GM23338 (cell line): ENCODE results near the gene NSD2. TPM values are rescaled to one million over a fixed set of nuclear protein-coding genes. Genes with fewer than 3 reads are reported as not detected.
A peak's percentile ranks its signal among the peaks of the same experiment; 100 is the strongest.

Experiments used
- ATAC-seq: fragments of 200-7000 bp; cut with Tn5 transposase; 3 replicates; pipeline ENCODE4 v1.9.1; 2020
- DNase-seq: peaks from one replicate; pipeline ENCODE4 v3.0.0-alpha.2; 2015; ENCODE audit warnings: low spot score
- H2AFZ ChIP-seq: fragments of 200-600 bp; sonication (generic); 2 replicates; pipeline ENCODE4 v1.8.0; 2016; ENCODE audit warnings: antibody characterized with exemption, mild to moderate bottlenecking, moderate library complexity
- H3F3A ChIP-seq: fragments of 200-600 bp; sonication (generic); replicated peaks from 2 replicates; pipeline ENCODE4 v1.8.0; 2017; ENCODE audit warnings: antibody characterized with exemption, mixed run types, low read depth
- H3K27ac ChIP-seq: fragments of 200-600 bp; sonication (generic); 2 replicates; pipeline ENCODE4 v1.6.1; 2016; ENCODE audit warnings: low read depth
- H3K27me3 ChIP-seq: fragments of 200-600 bp; sonication (generic); 2 replicates; pipeline ENCODE4 v1.8.0; 2016; ENCODE audit warnings: mild to moderate bottlenecking, mixed run types, moderate library complexity; ENCODE audit not compliant: insufficient read depth
- H3K36me3 ChIP-seq: fragments of 200-600 bp; sonication (generic); 2 replicates; pipeline ENCODE4 v1.8.0; 2016; ENCODE audit warnings: mild to moderate bottlenecking; ENCODE audit not compliant: insufficient read depth
- H3K4me1 ChIP-seq: fragments of 200-600 bp; sonication (generic); 2 replicates; pipeline ENCODE4 v1.8.0; 2016; ENCODE audit warnings: mild to moderate bottlenecking, moderate library complexity; ENCODE audit not compliant: insufficient read depth
- H3K4me2 ChIP-seq: fragments of 200-600 bp; sonication (generic); 2 replicates; pipeline ENCODE4 v1.7.1; 2017; ENCODE audit warnings: mixed run types
- H3K4me3 ChIP-seq: fragments of 200-600 bp; sonication (generic); 2 replicates; pipeline ENCODE4 v1.6.1; 2016; ENCODE audit warnings: mixed run types
- H3K79me2 ChIP-seq: fragments of 200-600 bp; sonication (generic); replicated peaks from 2 replicates; pipeline ENCODE4 v1.8.0; 2017; ENCODE audit warnings: mild to moderate bottlenecking; ENCODE audit not compliant: insufficient read depth
- H3K9me2 ChIP-seq: fragments of 200-600 bp; sonication (generic); 2 replicates; pipeline ENCODE4 v1.8.0; 2017; ENCODE audit not compliant: insufficient read depth
- H4K20me1 ChIP-seq: fragments of 200-600 bp; sonication (generic); replicated peaks from 2 replicates; pipeline ENCODE4 v1.8.0; 2017; ENCODE audit warnings: mild to moderate bottlenecking; ENCODE audit not compliant: insufficient read depth
- H3K27ac Mint-ChIP-seq: 2 replicates; pipeline ENCODE4 v1.8.0; 2020; ENCODE audit warnings: inconsistent platforms, mild to moderate bottlenecking, moderate library complexity, mixed read lengths
- H3K27me3 Mint-ChIP-seq: 3 replicates; pipeline ENCODE4 v1.8.0; 2022; ENCODE audit warnings: low read depth, mild to moderate bottlenecking, moderate library complexity, mixed read lengths, inconsistent platforms; ENCODE audit not compliant: insufficient read depth, poor library complexity
- H3K36me3 Mint-ChIP-seq: 3 replicates; pipeline ENCODE4 v1.8.0; 2021; ENCODE audit warnings: low read depth, mild to moderate bottlenecking, inconsistent platforms, moderate library complexity, mixed read lengths
- H3K4me1 Mint-ChIP-seq: 3 replicates; pipeline ENCODE4 v1.8.0; 2020; ENCODE audit warnings: mild to moderate bottlenecking, inconsistent platforms, mixed read lengths
- H3K4me3 Mint-ChIP-seq: 3 replicates; pipeline ENCODE4 v1.8.0; 2021; ENCODE audit warnings: moderate library complexity, mild to moderate bottlenecking, inconsistent platforms, mixed read lengths
- H3K9me3 Mint-ChIP-seq: 3 replicates; pipeline ENCODE4 v1.8.0; 2020; ENCODE audit warnings: moderate library complexity, mild to moderate bottlenecking, inconsistent platforms, mixed read lengths
- CTCF ChIP-seq, 2 experiments: fragments of 200-600 bp in 1 of 2; sonication (generic) in 1 of 2; conservative IDR thresholded peaks; 2 replicates each; pipeline versions ENCODE4 v1.5.1 to v1.6.1; 2016 to 2017; ENCODE audit warnings: antibody characterized with exemption in 2 of 2, low read depth in 2 of 2, mild to moderate bottlenecking in 2 of 2, moderate library complexity in 1 of 2
- EZH2phosphoT487 ChIP-seq: fragments of 200-600 bp; sonication (generic); IDR thresholded peaks from one replicate; pipeline ENCODE4 v1.8.1; 2018; ENCODE audit warnings: antibody characterized with exemption; ENCODE audit not compliant: unreplicated experiment
- ZNF462 ChIP-seq: fragments of 250-450 bp; sonication (Bioruptor Pico); IDR thresholded peaks from 2 replicates; pipeline ENCODE4 v1.5.0; 2020; ENCODE audit warnings: mild to moderate bottlenecking, moderate library complexity
- polyA plus RNA-seq: library from polyadenylated mRNA; unstranded; fragments of >200 nt; fragmentation: Nextera tagmentation; extraction: Ambion mirVana; gene quantifications from 2 replicates; pipeline ENCODE4 v1.2.1, GENCODE V29; 2016
- total RNA-seq: library from RNA; depleted of rRNA; stranded (reverse); fragments of >200 nt; shearing (Covaris generic); gene quantifications from 2 replicates; pipeline ENCODE4 v1.2.3, GENCODE V29; 2014

The NSD2 gene
- total and polyA plus RNA-seq, 2 experiments from 2014 or later, result 33.5 to 84.4 TPM

- Histone ChIP-seq H3K4me2 (no peak overlapping the region), H3F3A (no peaks in the 10 kb centered on the region), H3K4me1 (no peaks in the 10 kb centered on the region), H3K4me3 (no peak overlapping the region), H3K79me2 (peaks cover 5% of the 10 kb centered on the region; the same call in 1 of the 2 replicates), H3K9me2 (no peaks in the 10 kb centered on the region), H3K36me3 (peaks cover 20% of the 10 kb centered on the region), H3K27ac (no peak overlapping the region), H3K27me3 (no peaks in the 10 kb centered on the region), H2AFZ (no peak overlapping the region), H4K20me1 (peaks cover 13% of the 10 kb centered on the region)
- H3K27ac Mint-ChIP-seq, result no peak overlapping the region
- no peaks in the 10 kb centered on the region for H3K9me3 Mint-ChIP-seq
- no peak for TF ChIP-seq EZH2phosphoT487
- peaks cover 4% of the 10 kb centered on the region for H3K27me3 Mint-ChIP-seq
- H3K4me1 Mint-ChIP-seq, result no peaks in the 10 kb centered on the region
- H3K36me3 Mint-ChIP-seq, result peaks cover 46% of the 10 kb centered on the region
- ATAC-seq (no peak), DNase-seq (no peak)
- no peak overlapping the region for H3K4me3 Mint-ChIP-seq
These were observed 29.3 kb upstream of the NSD2 start for GRCh38 chr4:1841887-1842210.

GRCh38 chr4:1842339-1842895 is 28.8 kb upstream of the NSD2 start:
- no peaks in the 10 kb centered on the region for H3K4me1 ChIP-seq
- H3K4me1 Mint-ChIP-seq, result no peaks in the 10 kb centered on the region
- peaks cover 4% of the 10 kb centered on the region for H3K27me3 Mint-ChIP-seq
- ATAC-seq (peak; percentile 79), DNase-seq (no peak)
- H3K27ac ChIP-seq, result no peak overlapping the region
- no peaks in the 10 kb centered on the region for H3K9me2 ChIP-seq
- H3K27ac Mint-ChIP-seq, result no peak overlapping the region
- H3K4me2 ChIP-seq, result no peak overlapping the region
- peaks cover 13% of the 10 kb centered on the region for H4K20me1 ChIP-seq
- no peak overlapping the region for H3K4me3 ChIP-seq
- H3K36me3 ChIP-seq, result peaks cover 20% of the 10 kb centered on the region
- peaks cover 5% of the 10 kb centered on the region; the same call in 1 of the 2 replicates for H3K79me2 ChIP-seq
- H3K36me3 Mint-ChIP-seq, result peaks cover 52% of the 10 kb centered on the region
- peak; percentile 24 to 60 for TF ChIP-seq CTCF (conservative IDR thresholded peaks at IDR 0.05; ENCODE audit: low read depth in 2 of 2)
- no peak for TF ChIP-seq ZNF462
- H3K27me3 ChIP-seq, result no peaks in the 10 kb centered on the region
- H2AFZ ChIP-seq, result no peak overlapping the region
- H3F3A ChIP-seq, result no peaks in the 10 kb centered on the region
- H3K4me3 Mint-ChIP-seq, result no peak overlapping the region
- no peaks in the 10 kb centered on the region for H3K9me3 Mint-ChIP-seq
